ENCODE results near the gene PDE10A.

Gene PDE10A

GRCh38 chr6:165657325-165657680 lies 5.7 kb downstream of the PDE10A start:
- H3K27me3 Mint-ChIP-seq (ENCODE audit: low read depth) = peaks cover 27% of the 10 kb centered on the region
- H3K36me3 Mint-ChIP-seq (ENCODE audit: low read depth) = no peaks in the 10 kb centered on the region
- no peak overlapping the region for H3K27ac Mint-ChIP-seq
- H3K4me3 Mint-ChIP-seq = no peak overlapping the region
- TF ChIP-seq CTCF (IDR thresholded peaks at IDR 0.05; ENCODE audit: unreplicated experiment in 3 of 3) = no peak
- no peaks in the 10 kb centered on the region for H3K9me3 Mint-ChIP-seq
- H3K4me1 Mint-ChIP-seq = peaks cover 9% of the 10 kb centered on the region

GRCh38 chr6:165656581-165657324 lies 6.3 kb downstream of the PDE10A start:
- no peak for TF ChIP-seq CTCF (IDR thresholded peaks at IDR 0.05; ENCODE audit: unreplicated experiment in 3 of 3)
- H3K27me3 Mint-ChIP-seq (ENCODE audit: low read depth) = peaks cover 27% of the 10 kb centered on the region
- peaks cover 9% of the 10 kb centered on the region for H3K4me1 Mint-ChIP-seq
- no peaks in the 10 kb centered on the region for H3K36me3 Mint-ChIP-seq (ENCODE audit: low read depth)
- no peak overlapping the region for H3K4me3 Mint-ChIP-seq
- H3K9me3 Mint-ChIP-seq = no peaks in the 10 kb centered on the region
- no peak overlapping the region for H3K27ac Mint-ChIP-seq

GRCh38 chr6:165655191-165655590 lies 7.8 kb downstream of the PDE10A start:
- H3K4me1 Mint-ChIP-seq = peaks cover 9% of the 10 kb centered on the region
- TF ChIP-seq CTCF (IDR thresholded peaks at IDR 0.05; ENCODE audit: unreplicated experiment in 3 of 3) = no peak
- H3K27me3 Mint-ChIP-seq (ENCODE audit: low read depth) = peaks cover 23% of the 10 kb centered on the region
- peaks cover 3% of the 10 kb centered on the region for H3K36me3 Mint-ChIP-seq (ENCODE audit: low read depth)
- no peak overlapping the region for H3K4me3 Mint-ChIP-seq
- H3K27ac Mint-ChIP-seq = no peak overlapping the region
- H3K9me3 Mint-ChIP-seq = no peaks in the 10 kb centered on the region

GRCh38 chr6:165654144-165654543 lies 8.9 kb downstream of the PDE10A start:
- peaks cover 15% of the 10 kb centered on the region for H3K27me3 Mint-ChIP-seq (ENCODE audit: low read depth)
- H3K4me1 Mint-ChIP-seq = peaks cover 12% of the 10 kb centered on the region
- H3K4me3 Mint-ChIP-seq = no peak overlapping the region
- H3K9me3 Mint-ChIP-seq = no peaks in the 10 kb centered on the region
- H3K36me3 Mint-ChIP-seq (ENCODE audit: low read depth) = peaks cover 3% of the 10 kb centered on the region
- no peak for TF ChIP-seq CTCF (IDR thresholded peaks at IDR 0.05; ENCODE audit: unreplicated experiment in 3 of 3)
- no peak overlapping the region for H3K27ac Mint-ChIP-seq

GRCh38 chr6:165653607-165654006 lies 9.4 kb downstream of the PDE10A start:
- TF ChIP-seq CTCF (IDR thresholded peaks at IDR 0.05; ENCODE audit: unreplicated experiment in 3 of 3) = no peak
- no peak overlapping the region for H3K4me3 Mint-ChIP-seq
- H3K27ac Mint-ChIP-seq = no peak overlapping the region
- H3K9me3 Mint-ChIP-seq = no peaks in the 10 kb centered on the region
- H3K4me1 Mint-ChIP-seq = peaks cover 12% of the 10 kb centered on the region
- peaks cover 3% of the 10 kb centered on the region for H3K36me3 Mint-ChIP-seq (ENCODE audit: low read depth)
- H3K27me3 Mint-ChIP-seq (ENCODE audit: low read depth) = peaks cover 10% of the 10 kb centered on the region

GRCh38 chr6:165653196-165653595 lies 9.8 kb downstream of the PDE10A start:
- Mint-ChIP-seq H3K27ac (no peak overlapping the region), H3K4me3 (no peak overlapping the region), H3K27me3 (ENCODE audit: low read depth) (peaks cover 6% of the 10 kb centered on the region), H3K9me3 (no peaks in the 10 kb centered on the region), H3K36me3 (ENCODE audit: low read depth) (peaks cover 3% of the 10 kb centered on the region), H3K4me1 (peaks cover 16% of the 10 kb centered on the region)
- TF ChIP-seq CTCF (IDR thresholded peaks at IDR 0.05; ENCODE audit: unreplicated experiment in 3 of 3) = no peak
